SK-N-SH (cell line): ENCODE measurements around the gene SLCO2B1.

Experiments
- CHD2 ChIP-seq: fragments of 150-350 bp; IDR thresholded peaks from 2 replicates; pipeline ENCODE4 v1.6.1; 2018; ENCODE audit warnings: low read length; ENCODE audit not compliant: partially characterized antibody
- CTCF ChIP-seq: fragments of 200-600 bp; sonication (generic); IDR thresholded peaks from 2 replicates; pipeline ENCODE4 v1.6.1; 2017; ENCODE audit warnings: antibody characterized with exemption, mild to moderate bottlenecking, moderate library complexity
- MAX ChIP-seq: IDR thresholded peaks from 2 replicates; pipeline ENCODE4 v1.4.0; 2012; ENCODE audit warnings: low read depth
- RAD21 ChIP-seq: IDR thresholded peaks from 2 replicates; pipeline ENCODE4 v1.6.1; 2012; ENCODE audit warnings: mild to moderate bottlenecking, low read length

DNA sequence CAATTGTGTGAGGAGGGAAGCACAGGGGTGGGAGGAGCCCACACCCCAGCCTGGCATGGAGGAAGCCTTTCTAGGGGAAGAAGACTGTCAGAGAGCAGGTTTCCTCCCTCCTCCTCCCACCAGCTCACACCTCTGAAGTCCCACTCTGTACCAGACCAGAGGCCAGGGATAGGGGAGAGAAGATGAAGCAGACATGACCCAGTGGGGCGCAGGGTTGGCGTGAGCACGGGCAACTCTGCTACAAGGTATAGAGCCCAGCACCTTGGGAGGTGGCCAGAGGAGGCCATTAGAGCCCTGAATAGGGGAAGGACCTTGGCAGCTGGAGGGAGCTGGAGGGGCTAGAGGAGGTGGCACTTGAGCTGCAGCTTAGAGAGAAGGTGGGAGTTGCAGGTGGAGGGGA, 15.9 kb downstream of the SLCO2B1 start:
- TF ChIP-seq CHD2 (no peak), CTCF (no peak), RAD21 (no peak), MAX (no peak)
